Measurements from ENCODE around the gene METRN. TPM values are rescaled to one million over a fixed set of nuclear protein-coding genes. Genes with fewer than 3 reads are reported as not detected.

METRN gene
- total and polyA plus RNA-seq, 12 donors = 51.4 to 103 (median 60.5) TPM

GRCh38 chr16:670485-671352 lies 44.2 kb upstream of the METRN start:
- peaks cover 0 to 7% (median 0%) of the 10 kb centered on the region in 7 donors for H3K27me3 ChIP-seq
- no peaks in the 10 kb centered on the region for H3K9me3 ChIP-seq
- 89 to 93% methylated on average over 52 of the region's 52 CpGs for WGBS, 2 donors
- no peak overlapping the region for H3K4me3 ChIP-seq
- TF ChIP-seq, protein P1, sequence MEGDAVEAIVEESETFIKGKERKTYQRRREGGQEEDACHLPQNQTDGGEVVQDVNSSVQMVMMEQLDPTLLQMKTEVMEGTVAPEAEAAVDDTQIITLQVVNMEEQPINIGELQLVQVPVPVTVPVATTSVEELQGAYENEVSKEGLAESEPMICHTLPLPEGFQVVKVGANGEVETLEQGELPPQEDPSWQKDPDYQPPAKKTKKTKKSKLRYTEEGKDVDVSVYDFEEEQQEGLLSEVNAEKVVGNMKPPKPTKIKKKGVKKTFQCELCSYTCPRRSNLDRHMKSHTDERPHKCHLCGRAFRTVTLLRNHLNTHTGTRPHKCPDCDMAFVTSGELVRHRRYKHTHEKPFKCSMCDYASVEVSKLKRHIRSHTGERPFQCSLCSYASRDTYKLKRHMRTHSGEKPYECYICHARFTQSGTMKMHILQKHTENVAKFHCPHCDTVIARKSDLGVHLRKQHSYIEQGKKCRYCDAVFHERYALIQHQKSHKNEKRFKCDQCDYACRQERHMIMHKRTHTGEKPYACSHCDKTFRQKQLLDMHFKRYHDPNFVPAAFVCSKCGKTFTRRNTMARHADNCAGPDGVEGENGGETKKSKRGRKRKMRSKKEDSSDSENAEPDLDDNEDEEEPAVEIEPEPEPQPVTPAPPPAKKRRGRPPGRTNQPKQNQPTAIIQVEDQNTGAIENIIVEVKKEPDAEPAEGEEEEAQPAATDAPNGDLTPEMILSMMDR (IDR thresholded peaks at IDR 0.05) = no peak
- no peak overlapping the region for H3K27ac ChIP-seq
- DNase-seq = no peak
- intact Hi-C loops (cut with DNase I) = no loop called here
- peaks cover 8 to 39% (median 29%) of the 10 kb centered on the region in 9 donors for H3K4me1 ChIP-seq
- no peak for ATAC-seq
- peaks cover 0 to 51% (median 35%) of the 10 kb centered on the region in 9 donors for H3K36me3 ChIP-seq

DNA sequence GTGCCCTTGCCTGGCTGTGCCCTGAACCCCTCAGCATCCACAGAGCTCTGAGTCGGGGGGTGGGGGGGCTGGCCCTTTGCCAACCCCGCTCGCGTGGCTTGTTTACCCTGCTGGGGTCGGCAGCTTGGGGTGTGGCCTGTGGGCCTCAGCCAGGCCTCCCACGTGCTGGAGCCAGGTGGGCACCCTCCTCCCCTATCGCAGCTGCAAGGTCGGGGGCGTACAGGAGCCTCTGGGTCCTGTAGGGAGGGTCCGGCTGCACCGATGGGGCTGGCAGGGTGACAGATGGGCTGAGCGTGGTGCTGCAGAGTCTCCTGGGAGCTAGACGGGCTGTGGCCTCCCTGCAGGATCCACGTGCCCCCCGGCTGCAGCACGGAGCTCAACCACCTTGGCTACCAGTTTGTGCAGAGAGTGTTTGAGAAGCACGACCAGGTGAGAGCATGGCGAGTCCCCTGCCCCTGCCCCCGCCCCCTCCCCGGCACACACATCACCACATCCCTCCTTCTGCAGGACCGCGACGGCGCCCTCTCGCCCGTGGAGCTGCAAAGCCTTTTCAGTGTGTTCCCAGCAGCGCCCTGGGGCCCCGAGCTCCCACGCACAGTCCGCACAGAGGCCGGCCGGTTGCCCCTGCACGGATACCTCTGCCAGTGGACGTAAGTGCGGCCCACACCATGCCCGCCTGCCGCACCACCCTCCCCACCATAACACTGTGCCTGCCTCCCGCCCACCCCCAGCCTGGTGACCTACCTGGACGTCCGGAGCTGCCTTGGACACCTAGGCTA lies 43.4 kb upstream of the METRN start:
- Histone ChIP-seq H3K36me3 (peaks cover 0 to 51% (median 35%) of the 10 kb centered on the region in 9 donors), H3K4me1 (peaks cover 8 to 43% (median 32%) of the 10 kb centered on the region in 9 donors), H3K27me3 (peaks cover 0 to 15% (median 0%) of the 10 kb centered on the region in 7 donors), H3K4me3 (no peak overlapping the region), H3K27ac (no peak overlapping the region), H3K9me3 (no peaks in the 10 kb centered on the region)
- ATAC-seq = no peak
- TF ChIP-seq, protein P1 (IDR thresholded peaks at IDR 0.05) = no peak
- DNase-seq = no peak
- intact Hi-C loops (cut with DNase I) = no loop called here
- 86% methylated on average over 38 to 40 of the region's 40 CpGs for whole genome bisulfite sequencing, 2 donors

DNA sequence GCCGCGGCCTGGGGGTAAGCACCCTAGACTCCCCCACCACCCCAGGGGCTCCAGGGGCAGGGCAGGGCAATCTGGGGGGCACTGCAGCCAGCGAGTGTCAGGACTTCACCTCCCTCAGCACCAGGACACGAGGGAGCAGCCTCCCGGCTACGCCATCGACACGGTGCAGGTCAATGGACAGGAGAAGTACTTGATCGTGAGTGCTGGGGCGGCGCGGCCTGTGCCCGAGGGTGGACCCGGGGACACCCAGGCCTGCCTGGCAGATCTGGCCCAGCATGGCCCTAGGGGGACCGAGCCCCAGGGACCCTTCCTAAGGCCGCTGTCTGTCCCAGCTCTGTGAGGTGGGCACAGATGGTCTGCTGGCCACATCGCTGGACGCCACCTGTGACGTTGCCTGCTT lies 42.5 kb upstream of the METRN start:
- no peak overlapping the region for H3K4me3 ChIP-seq
- no peaks in the 10 kb centered on the region for H3K9me3 ChIP-seq
- 90% methylated on average over 19 of the region's 19 CpGs for WGBS, 2 donors
- intact Hi-C loops (cut with DNase I) = no loop called here
- no peak for DNase-seq
- TF ChIP-seq, protein P1 (IDR thresholded peaks at IDR 0.05) = no peak
- no peak for ATAC-seq
- peaks cover 0 to 51% (median 35%) of the 10 kb centered on the region in 9 donors for H3K36me3 ChIP-seq
- no peak overlapping the region for H3K27ac ChIP-seq
- H3K4me1 ChIP-seq = peaks cover 8 to 39% (median 27%) of the 10 kb centered on the region in 9 donors
- peaks cover 0 to 22% (median 0%) of the 10 kb centered on the region in 7 donors for H3K27me3 ChIP-seq

DNA sequence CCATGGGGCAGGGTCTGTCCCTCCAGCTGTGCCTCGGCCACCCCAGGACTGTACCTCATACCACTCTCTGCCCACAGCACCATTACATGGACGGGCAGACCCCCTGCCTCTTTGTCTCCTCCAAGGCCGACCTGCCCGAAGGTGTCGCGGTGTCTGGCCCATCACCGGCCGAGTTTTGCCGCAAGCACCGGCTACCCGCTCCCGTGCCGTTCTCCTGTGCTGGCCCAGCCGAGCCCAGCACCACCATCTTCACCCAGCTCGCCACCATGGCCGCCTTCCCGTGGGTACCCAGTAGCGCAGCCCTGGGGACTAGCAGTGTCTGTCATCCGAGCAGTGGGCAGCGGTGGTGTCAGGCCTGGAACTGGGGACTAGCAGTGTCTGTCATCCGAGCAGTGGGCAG lies 42.1 kb upstream of the METRN start:
- DNase-seq = no peak
- no peak overlapping the region for H3K4me3 ChIP-seq
- peaks cover 0 to 22% (median 0%) of the 10 kb centered on the region in 7 donors for H3K27me3 ChIP-seq
- WGBS, 2 donors = 93 to 94% methylated on average over 21 of the region's 21 CpGs
- TF ChIP-seq, protein P1 (IDR thresholded peaks at IDR 0.05) = no peak
- H3K27ac ChIP-seq = no peak overlapping the region
- no peaks in the 10 kb centered on the region for H3K9me3 ChIP-seq
- peaks cover 0 to 51% (median 35%) of the 10 kb centered on the region in 9 donors for H3K36me3 ChIP-seq
- no peak for ATAC-seq
- H3K4me1 ChIP-seq = peaks cover 8 to 35% (median 25%) of the 10 kb centered on the region in 9 donors
- intact Hi-C loops (cut with DNase I) = no loop called here
